T-helper 17 cell (primary cell): ENCODE measurements around the gene TBC1D8. TPM values are rescaled to one million over a fixed set of nuclear protein-coding genes. Genes with fewer than 3 reads are reported as not detected.

Source experiments
- ATAC-seq: fragments of 150-1000 bp; cut with Tn5 transposase; 2 replicates; pipeline ENCODE4 v1.10.0; 2021; ENCODE audit warnings: mild to moderate bottlenecking, moderate library complexity
- DNase-seq, 3 donors: peaks; one replicate each; pipeline versions ENCODE4 v3.0.0 to v3.0.0-alpha.2; 2020 to 2021
- H3K9me3 ChIP-seq: one replicate; pipeline ENCODE4 v1.7.0; 2013; ENCODE audit warnings: low read length, mild to moderate bottlenecking; ENCODE audit not compliant: control insufficient read depth, poor library complexity, severe bottlenecking
- H3K27ac Mint-ChIP-seq: one replicate; pipeline ENCODE4 v1.8.0; 2022; ENCODE audit warnings: mild to moderate bottlenecking, moderate library complexity, mixed read lengths
- H3K27me3 Mint-ChIP-seq: one replicate; pipeline ENCODE4 v1.8.0; 2022; ENCODE audit warnings: mixed read lengths
- H3K36me3 Mint-ChIP-seq: one replicate; pipeline ENCODE4 v1.8.0; 2022; ENCODE audit warnings: low read depth, mixed read lengths
- H3K4me1 Mint-ChIP-seq: one replicate; pipeline ENCODE4 v1.8.0; 2022; ENCODE audit warnings: mild to moderate bottlenecking, mixed read lengths
- H3K4me3 Mint-ChIP-seq: one replicate; pipeline ENCODE4 v1.8.0; 2022; ENCODE audit warnings: mild to moderate bottlenecking, moderate library complexity, mixed read lengths
- total RNA-seq, 4 donors: library from RNA in 2 of 4; stranded (reverse) in 2 of 4; gene quantifications; one replicate each; pipeline ENCODE4 v1.2.3 and lab custom pipeline; 2022 to 2026

TBC1D8 gene
- total RNA-seq, 2 donors from 2014 or later, result 0.39 to 1.9 TPM

DNA sequence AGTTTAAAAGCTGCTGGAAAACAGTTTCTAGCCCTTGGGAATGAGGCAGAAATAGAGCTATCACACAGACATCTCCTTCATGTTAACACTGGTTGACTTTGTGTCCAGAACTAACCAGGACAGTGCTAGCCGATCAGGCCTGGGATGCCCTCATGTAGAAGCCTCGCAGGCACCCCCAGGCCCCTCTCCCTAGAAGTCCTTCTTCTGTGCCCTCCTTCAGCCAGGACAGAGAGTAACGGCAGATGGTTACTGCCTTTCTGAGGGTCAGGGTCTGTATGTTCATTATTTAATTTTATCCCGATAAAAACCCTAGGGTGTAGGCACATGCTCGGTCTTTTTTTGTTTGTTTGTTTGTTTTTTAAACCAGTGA is 159.8 kb downstream of the TBC1D8 start:
- Mint-ChIP-seq H3K4me3 (no peak overlapping the region), H3K27me3 (no peaks in the 10 kb centered on the region), H3K36me3 (peaks cover 2% of the 10 kb centered on the region), H3K4me1 (peaks cover 4% of the 10 kb centered on the region), H3K27ac (no peak overlapping the region)
- DNase-seq (no peak), ATAC-seq (no peak)
- H3K9me3 ChIP-seq, result no peaks in the 10 kb centered on the region

DNA sequence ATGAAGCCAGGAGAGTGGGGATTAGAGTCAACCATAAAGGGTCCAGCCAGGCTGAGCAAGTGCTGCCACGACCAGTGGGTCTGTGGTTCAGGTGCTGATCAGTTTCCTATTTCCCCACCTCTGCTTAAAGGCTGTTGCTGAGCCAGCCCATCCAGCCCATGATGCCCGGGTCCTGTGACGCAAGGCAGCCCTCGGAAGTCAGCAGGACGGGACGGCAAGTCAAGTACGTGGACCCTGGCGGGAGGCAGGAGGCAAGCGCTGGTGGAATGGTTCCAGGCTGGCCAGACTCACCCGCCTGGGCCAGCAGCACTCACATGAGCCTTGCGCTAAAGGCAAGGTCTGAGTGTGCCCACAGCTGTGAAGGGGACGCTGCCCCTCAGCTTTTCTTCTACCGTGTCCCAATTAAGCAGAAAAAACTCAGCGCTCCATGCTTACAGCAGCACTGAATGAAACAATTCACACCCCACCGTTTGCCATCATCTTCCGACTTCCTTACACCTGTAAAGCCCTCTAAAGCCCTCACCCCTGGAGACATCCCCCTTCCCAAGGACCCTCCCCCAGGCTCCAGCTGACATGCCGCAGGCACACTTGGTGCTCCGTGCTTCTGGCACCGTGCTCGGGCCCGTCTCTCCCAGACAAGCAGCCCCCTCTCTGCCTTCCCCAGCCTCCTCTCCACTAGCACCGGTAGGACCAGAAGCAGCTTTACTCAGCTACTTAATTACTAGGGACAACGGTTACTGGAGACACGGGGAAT is 160.4 kb downstream of the TBC1D8 start:
- no peaks in the 10 kb centered on the region for H3K9me3 ChIP-seq
- DNase-seq, result no peak
- no peak overlapping the region for H3K27ac Mint-ChIP-seq
- no peak overlapping the region for H3K4me3 Mint-ChIP-seq
- peaks cover 4% of the 10 kb centered on the region for H3K4me1 Mint-ChIP-seq
- no peaks in the 10 kb centered on the region for H3K27me3 Mint-ChIP-seq
- peaks cover 2% of the 10 kb centered on the region for H3K36me3 Mint-ChIP-seq
- ATAC-seq, result no peak

DNA sequence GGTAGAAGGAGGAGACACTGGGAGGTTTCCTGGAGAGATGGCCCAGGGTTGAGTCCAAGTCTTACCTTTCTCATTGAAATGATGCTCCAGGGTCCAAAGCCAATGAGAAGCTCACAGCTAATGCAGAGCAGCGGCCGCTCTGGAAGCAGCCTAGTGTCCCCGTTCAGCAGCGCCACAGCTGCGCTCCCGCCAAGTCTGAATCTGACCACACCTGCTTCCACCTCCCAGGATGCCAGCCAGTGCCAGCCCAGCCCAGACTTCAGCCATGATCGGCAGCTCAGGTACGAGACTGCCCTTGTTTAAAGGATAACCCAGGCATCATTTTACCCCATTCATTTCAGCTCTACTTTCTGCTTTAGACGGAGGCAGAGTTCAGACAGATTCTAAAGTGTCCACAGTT is 161.0 kb downstream of the TBC1D8 start:
- H3K4me1 Mint-ChIP-seq, result peaks cover 5% of the 10 kb centered on the region
- DNase-seq, result no peak
- peaks cover under 1% of the 10 kb centered on the region for H3K27me3 Mint-ChIP-seq
- H3K27ac Mint-ChIP-seq, result no peak overlapping the region
- H3K4me3 Mint-ChIP-seq, result no peak overlapping the region
- peaks cover 2% of the 10 kb centered on the region for H3K36me3 Mint-ChIP-seq
- no peak for ATAC-seq
- no peaks in the 10 kb centered on the region for H3K9me3 ChIP-seq

DNA sequence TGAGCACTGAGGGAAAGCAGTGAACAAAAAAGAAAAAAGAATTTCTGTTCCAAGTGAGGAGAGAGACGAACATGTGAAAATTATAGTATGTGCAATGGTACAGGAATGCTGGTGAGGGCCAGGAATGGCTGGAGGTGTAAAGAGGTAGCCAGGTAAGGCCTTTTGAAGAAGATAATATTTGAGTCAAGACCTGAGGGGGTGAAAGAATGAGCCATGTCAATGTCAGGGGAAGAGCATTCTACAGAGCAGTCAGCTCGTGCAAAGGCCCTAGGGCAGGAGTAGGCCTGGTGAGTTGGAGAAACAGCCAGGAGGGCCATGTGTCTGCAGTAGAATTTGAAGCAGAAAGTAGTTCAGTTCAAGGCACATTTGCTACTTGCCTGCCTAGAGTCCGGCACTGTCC is 161.5 kb downstream of the TBC1D8 start:
- ATAC-seq, result no peak
- Mint-ChIP-seq H3K27ac (no peak overlapping the region), H3K4me3 (no peak overlapping the region), H3K36me3 (peaks cover 5% of the 10 kb centered on the region), H3K4me1 (peaks cover 9% of the 10 kb centered on the region), H3K27me3 (peaks cover 6% of the 10 kb centered on the region)
- no peaks in the 10 kb centered on the region for H3K9me3 ChIP-seq
- no peak for DNase-seq

DNA sequence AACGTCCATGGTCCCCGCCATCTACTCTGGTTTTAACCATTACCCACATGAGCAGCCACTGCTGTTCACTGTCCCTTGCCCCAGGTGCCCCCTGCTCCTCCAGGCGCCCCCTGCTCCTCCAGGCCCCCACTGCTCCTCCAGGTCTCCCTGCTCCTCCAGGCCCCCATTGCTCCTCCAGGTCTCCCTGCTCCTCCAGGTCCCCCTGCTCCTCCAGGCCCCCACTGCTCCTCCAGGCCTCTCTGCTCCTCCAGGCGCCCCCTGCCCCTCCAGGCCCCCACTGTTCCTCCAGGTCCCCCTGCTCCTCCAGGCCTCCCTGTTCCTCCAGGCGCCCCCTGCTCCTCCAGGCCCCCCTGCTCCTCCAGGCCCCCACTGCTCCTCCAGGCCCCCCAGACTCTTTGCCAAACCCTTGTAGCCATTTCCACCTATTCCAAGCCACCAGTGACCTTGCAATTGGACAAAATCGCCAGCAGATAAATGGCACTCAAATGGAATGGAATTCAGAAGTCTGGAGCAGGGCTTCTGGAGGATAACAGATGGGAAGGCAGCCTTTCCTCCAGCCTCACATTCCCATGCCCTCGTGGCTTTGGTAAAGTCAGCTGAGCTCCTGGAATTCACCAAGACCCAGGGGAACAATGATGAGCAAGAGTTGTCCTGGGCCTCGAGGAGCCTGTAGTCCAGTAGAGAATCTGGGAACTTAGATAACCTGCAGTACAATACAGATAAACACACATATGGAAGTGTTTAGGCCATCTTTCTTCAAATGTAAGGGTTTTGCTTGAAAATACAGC is 162.4 kb downstream of the TBC1D8 start:
- Mint-ChIP-seq H3K27ac (no peak overlapping the region), H3K27me3 (peaks cover 6% of the 10 kb centered on the region), H3K4me3 (no peak overlapping the region), H3K36me3 (peaks cover 5% of the 10 kb centered on the region), H3K4me1 (peaks cover 9% of the 10 kb centered on the region)
- H3K9me3 ChIP-seq, result no peaks in the 10 kb centered on the region
- DNase-seq (no peak), ATAC-seq (no peak)

DNA sequence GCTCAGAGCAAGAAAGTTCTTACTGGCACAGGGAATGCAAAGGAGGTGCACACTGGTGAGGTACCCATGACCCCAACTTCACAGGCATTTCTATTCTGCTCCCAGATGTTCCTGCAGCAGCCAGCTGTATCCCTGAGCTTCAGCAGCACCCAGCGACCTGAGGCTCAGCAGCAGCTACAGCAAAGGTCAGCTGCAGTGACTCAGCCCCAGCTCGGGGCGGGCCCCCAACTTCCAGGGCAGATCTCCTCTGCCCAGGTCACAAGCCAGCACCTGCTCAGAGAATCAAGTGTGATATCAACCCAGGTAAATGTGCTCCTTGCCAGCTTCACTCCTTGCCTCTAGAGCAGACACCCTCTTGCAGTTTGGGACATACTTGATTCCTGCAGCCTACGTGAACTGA is 163.2 kb downstream of the TBC1D8 start:
- Mint-ChIP-seq H3K27me3 (peaks cover 6% of the 10 kb centered on the region), H3K27ac (no peak overlapping the region), H3K4me3 (no peak overlapping the region), H3K4me1 (peaks cover 9% of the 10 kb centered on the region), H3K36me3 (peaks cover 5% of the 10 kb centered on the region)
- ATAC-seq (no peak), DNase-seq (no peak)
- no peaks in the 10 kb centered on the region for H3K9me3 ChIP-seq

DNA sequence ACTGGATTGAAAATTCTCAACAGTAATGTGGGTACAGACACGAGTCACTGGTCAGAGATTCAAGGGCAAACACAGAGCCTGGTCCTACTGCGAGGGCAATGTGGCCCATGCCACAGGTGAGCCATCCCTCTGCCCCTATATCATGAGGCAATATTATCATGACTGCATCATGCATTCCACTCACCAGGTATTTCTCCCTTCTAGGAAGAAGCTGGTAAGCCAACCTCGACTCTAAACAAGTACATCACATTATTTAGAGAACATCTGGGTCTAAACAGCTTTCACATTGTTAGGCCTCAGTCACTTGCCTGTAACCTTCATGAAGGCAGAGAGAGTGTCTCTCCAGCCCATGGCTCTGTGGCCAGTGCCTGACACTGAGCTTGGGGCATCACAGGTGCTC is 163.6 kb downstream of the TBC1D8 start:
- no peak overlapping the region for H3K27ac Mint-ChIP-seq
- H3K4me1 Mint-ChIP-seq, result peaks cover 8% of the 10 kb centered on the region
- H3K4me3 Mint-ChIP-seq, result no peak overlapping the region
- DNase-seq (no peak), ATAC-seq (no peak)
- H3K9me3 ChIP-seq, result no peaks in the 10 kb centered on the region
- peaks cover 5% of the 10 kb centered on the region for H3K36me3 Mint-ChIP-seq
- peaks cover 6% of the 10 kb centered on the region for H3K27me3 Mint-ChIP-seq

DNA sequence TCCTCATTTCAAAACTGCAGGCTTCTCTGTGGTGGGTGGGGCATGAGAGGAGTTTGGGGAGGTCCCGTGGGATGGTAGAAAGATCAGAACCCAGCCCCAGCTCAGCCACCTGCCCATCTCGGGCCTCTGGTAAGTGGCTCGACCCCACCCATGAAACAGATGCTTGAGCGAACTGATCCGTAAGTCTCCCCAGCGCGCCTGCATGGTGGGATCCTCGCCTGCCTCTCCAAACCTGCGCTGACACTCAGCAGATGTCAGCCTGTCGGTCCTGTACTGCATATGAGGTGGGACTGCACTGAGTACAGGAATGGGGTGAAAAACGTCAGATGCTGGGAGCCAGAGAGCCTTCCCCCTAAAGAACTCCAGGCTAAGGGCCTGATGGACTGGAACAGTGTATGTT is 165.0 kb downstream of the TBC1D8 start:
- no peak overlapping the region for H3K4me3 Mint-ChIP-seq
- peaks cover 5% of the 10 kb centered on the region for H3K36me3 Mint-ChIP-seq
- H3K27ac Mint-ChIP-seq, result no peak overlapping the region
- ATAC-seq, result no peak
- H3K9me3 ChIP-seq, result no peaks in the 10 kb centered on the region
- DNase-seq, result no peak
- peaks cover 5% of the 10 kb centered on the region for H3K4me1 Mint-ChIP-seq
- peaks cover 6% of the 10 kb centered on the region for H3K27me3 Mint-ChIP-seq

DNA sequence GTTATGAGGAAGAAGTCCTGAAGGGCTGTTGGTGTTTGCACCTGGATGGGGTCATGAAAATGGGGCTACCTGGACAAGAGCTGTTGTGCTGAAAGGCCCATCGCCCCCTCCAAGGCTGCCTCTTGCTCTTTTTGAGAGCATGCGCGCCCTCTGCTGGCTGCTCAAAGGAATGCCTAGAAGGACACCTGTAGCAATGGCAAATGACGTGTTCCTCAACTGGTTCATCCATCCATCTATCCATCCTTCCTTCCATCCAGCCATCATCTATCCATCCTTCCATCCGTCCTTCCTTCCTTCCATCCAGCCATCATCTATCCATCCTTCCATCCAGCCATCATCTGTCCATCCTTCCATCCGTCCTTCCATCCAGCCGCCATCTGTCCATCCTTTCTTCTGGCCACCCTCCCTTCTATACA is 166.3 kb downstream of the TBC1D8 start:
- peaks cover 5% of the 10 kb centered on the region for H3K36me3 Mint-ChIP-seq
- peaks cover 6% of the 10 kb centered on the region for H3K27me3 Mint-ChIP-seq
- H3K27ac Mint-ChIP-seq, result no peak overlapping the region
- H3K4me1 Mint-ChIP-seq, result peaks cover 5% of the 10 kb centered on the region
- H3K4me3 Mint-ChIP-seq, result no peak overlapping the region
- ATAC-seq (peak; percentile 87), DNase-seq (peak; percentile 61 to 72 (median 70))
- H3K9me3 ChIP-seq, result no peaks in the 10 kb centered on the region

DNA sequence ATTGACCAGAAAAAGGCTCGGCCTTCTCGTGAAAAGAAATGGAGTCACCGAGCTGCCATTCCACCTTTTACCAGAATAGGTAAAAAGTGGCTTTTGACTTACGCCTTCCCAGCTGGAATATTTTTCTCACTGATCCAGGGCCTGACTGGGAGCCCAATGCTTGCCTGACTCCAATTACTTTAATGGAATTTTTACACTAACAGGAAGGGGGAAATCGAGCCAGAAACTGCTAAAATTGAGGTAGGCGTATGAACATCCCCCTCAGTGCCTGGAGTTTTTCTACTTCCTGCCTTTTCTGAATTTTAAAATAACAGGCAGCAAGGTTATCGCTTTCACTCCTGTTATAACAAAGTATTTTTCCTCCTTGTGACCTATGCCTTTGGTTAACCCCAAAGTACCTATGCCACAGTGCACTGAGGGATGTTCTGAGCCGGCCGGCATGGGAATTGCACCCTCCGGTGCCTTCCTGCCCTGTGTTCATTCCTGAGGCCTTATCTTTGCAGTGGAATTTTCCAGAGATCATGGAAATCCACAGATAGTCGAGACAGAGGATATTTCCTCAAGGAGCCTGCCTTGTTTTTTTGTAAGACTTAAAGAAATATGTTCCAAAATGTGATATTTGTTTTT is 167.4 kb downstream of the TBC1D8 start:
- H3K4me1 Mint-ChIP-seq, result peaks cover 5% of the 10 kb centered on the region

DNA sequence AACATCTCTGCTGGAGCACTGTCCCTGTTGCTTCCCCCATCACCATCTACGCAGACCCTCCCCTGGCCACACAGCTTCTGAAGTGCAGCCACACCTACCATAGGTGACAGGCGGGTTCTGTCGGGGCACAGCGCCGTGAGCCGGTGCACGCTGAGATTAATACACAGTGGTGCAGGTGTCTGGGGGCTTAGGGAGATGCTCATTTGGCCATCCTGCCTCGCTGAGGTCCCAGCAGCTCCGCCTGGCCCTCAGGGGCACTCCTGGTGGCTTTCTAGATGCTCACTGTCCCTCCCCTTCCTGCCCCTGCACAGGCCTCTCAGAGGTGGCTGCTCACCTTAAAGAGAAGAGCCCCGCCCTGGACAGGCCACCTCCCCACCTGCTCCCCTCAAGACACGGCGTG is 168.0 kb downstream of the TBC1D8 start:
- Mint-ChIP-seq H3K27me3 (peaks cover 6% of the 10 kb centered on the region), H3K4me3 (no peak overlapping the region), H3K27ac (no peak overlapping the region), H3K4me1 (peaks cover 7% of the 10 kb centered on the region), H3K36me3 (peaks cover 3% of the 10 kb centered on the region)
- DNase-seq, result no peak
- H3K9me3 ChIP-seq, result no peaks in the 10 kb centered on the region
- no peak for ATAC-seq

More for the DNA sequence above, 167.4 kb downstream of the TBC1D8 start:
- Mint-ChIP-seq H3K36me3 (peaks cover 3% of the 10 kb centered on the region), H3K27ac (no peak overlapping the region), H3K27me3 (peaks cover 6% of the 10 kb centered on the region), H3K4me3 (no peak overlapping the region)
- DNase-seq (no peak), ATAC-seq (no peak)
- H3K9me3 ChIP-seq, result no peaks in the 10 kb centered on the region

DNA sequence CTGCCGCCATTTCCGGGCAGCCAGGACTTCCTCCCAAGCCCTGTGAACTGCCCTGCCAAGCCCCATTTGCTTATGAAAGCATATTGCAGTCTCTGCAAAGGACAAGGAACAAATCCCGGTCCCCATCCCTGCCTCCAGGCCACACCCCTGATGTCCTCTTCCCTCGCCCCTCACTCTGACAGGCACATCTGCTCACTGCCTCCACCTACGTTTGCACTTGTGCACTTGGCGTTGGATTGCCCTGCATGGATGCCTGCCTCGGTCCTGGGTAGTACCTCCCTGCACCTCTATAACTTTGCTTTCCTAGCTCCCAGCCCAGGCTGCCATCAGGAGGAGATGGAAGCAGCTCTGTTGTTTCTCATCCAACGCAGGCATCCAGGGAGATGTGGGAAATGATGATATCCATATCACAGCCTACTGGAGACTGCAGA is 168.7 kb downstream of the TBC1D8 start:
- no peak for ATAC-seq
- Mint-ChIP-seq H3K4me1 (peaks cover 7% of the 10 kb centered on the region), H3K27me3 (peaks cover 6% of the 10 kb centered on the region), H3K27ac (no peak overlapping the region), H3K36me3 (peaks cover 3% of the 10 kb centered on the region), H3K4me3 (no peak overlapping the region)
- no peak for DNase-seq
- no peaks in the 10 kb centered on the region for H3K9me3 ChIP-seq

DNA sequence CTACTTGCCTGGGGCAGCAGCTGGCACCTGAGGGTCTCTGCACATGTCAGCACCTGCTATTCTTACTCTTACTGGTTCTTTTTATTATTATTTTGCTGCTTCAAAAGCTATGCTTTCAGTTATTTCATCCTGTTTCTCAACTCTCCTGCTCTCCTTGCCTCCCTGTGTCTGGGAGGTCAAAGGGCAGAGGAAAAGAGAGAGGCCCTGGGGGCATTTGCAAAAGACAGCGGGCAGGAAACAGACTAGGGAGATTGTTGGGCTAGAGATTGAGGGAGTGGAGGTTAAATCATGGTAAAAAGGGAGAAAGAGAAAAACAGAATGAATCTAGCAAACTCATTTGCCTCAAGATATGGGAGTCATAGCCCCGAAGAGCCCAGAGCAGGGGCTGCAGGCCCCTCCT is 170.2 kb downstream of the TBC1D8 start:
- H3K27me3 Mint-ChIP-seq, result peaks cover 6% of the 10 kb centered on the region
- no peak overlapping the region for H3K4me3 Mint-ChIP-seq
- H3K4me1 Mint-ChIP-seq, result peaks cover 7% of the 10 kb centered on the region
- H3K27ac Mint-ChIP-seq, result no peak overlapping the region
- DNase-seq (no peak), ATAC-seq (no peak)
- peaks cover 3% of the 10 kb centered on the region for H3K36me3 Mint-ChIP-seq
- no peaks in the 10 kb centered on the region for H3K9me3 ChIP-seq
